ENCODE results near the gene THBD.

The THBD gene

GRCh38 chr20:23007462-23007861, 42.0 kb downstream of the THBD start:
- DNase-seq (ENCODE audit: low spot score) = no peak
- TF ChIP-seq, protein P1, sequence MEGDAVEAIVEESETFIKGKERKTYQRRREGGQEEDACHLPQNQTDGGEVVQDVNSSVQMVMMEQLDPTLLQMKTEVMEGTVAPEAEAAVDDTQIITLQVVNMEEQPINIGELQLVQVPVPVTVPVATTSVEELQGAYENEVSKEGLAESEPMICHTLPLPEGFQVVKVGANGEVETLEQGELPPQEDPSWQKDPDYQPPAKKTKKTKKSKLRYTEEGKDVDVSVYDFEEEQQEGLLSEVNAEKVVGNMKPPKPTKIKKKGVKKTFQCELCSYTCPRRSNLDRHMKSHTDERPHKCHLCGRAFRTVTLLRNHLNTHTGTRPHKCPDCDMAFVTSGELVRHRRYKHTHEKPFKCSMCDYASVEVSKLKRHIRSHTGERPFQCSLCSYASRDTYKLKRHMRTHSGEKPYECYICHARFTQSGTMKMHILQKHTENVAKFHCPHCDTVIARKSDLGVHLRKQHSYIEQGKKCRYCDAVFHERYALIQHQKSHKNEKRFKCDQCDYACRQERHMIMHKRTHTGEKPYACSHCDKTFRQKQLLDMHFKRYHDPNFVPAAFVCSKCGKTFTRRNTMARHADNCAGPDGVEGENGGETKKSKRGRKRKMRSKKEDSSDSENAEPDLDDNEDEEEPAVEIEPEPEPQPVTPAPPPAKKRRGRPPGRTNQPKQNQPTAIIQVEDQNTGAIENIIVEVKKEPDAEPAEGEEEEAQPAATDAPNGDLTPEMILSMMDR (IDR thresholded peaks at IDR 0.05; ENCODE audit: borderline replicate concordance, control extremely low read depth, extremely low read depth, insufficient read depth, missing control alignments) = no peak
- in situ Hi-C loops (cut with MboI; ENCODE audit: low sequenced_read_pairs, unreplicated experiment) = no loop called here

GRCh38 chr20:23005776-23006175, 43.7 kb downstream of the THBD start:
- DNase-seq (ENCODE audit: low spot score) = no peak
- in situ Hi-C loops (cut with MboI; ENCODE audit: low sequenced_read_pairs, unreplicated experiment) = no loop called here
- TF ChIP-seq, protein P1 (IDR thresholded peaks at IDR 0.05; ENCODE audit: borderline replicate concordance, control extremely low read depth, extremely low read depth, insufficient read depth, missing control alignments) = no peak

- TF ChIP-seq, protein P1 (IDR thresholded peaks at IDR 0.05; ENCODE audit: borderline replicate concordance, control extremely low read depth, extremely low read depth, insufficient read depth, missing control alignments) = no peak
- no peak for DNase-seq (ENCODE audit: low spot score)
- in situ Hi-C loops (cut with MboI; ENCODE audit: low sequenced_read_pairs, unreplicated experiment) = no loop called here
These were observed 45.5 kb downstream of the THBD start for GRCh38 chr20:23003881-23004460.

DNA sequence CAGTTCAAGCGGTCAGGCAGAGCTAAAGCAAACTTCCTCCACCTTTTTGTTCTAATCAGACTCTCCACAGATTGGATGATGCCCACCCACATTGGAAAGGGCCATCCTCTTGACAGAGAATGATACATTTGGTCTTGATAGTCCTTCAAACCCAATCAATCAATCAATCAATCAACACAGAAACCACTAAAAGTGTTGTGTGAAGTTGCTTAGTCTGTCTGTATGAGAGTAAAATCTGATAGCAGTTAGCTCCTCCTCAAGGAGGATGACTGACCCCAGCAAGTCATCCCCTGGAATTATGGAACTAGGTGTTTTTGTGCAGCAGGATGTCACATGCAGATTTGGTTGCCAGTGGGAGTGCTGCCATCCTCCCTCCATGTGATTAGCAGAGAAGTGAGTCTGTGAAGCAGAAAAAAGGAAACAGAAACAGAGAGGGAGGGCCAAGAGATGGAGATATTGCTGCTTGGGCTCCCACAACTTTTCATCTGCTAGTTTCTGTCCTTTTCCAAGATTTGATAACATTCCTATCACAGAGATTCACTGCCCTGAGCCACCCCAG, 46.3 kb downstream of the THBD start:
- in situ Hi-C loops (cut with MboI; ENCODE audit: low sequenced_read_pairs, unreplicated experiment) = no loop called here
- no peak for DNase-seq (ENCODE audit: low spot score)
- TF ChIP-seq, protein P1 (IDR thresholded peaks at IDR 0.05; ENCODE audit: borderline replicate concordance, control extremely low read depth, extremely low read depth, insufficient read depth, missing control alignments) = no peak

- no peak for DNase-seq (ENCODE audit: low spot score)
- in situ Hi-C loops (cut with MboI; ENCODE audit: low sequenced_read_pairs, unreplicated experiment) = no loop called here
- TF ChIP-seq, protein P1 (IDR thresholded peaks at IDR 0.05; ENCODE audit: borderline replicate concordance, control extremely low read depth, extremely low read depth, insufficient read depth, missing control alignments) = no peak
These were observed 47.2 kb downstream of the THBD start for GRCh38 chr20:23002276-23002675.

DNA sequence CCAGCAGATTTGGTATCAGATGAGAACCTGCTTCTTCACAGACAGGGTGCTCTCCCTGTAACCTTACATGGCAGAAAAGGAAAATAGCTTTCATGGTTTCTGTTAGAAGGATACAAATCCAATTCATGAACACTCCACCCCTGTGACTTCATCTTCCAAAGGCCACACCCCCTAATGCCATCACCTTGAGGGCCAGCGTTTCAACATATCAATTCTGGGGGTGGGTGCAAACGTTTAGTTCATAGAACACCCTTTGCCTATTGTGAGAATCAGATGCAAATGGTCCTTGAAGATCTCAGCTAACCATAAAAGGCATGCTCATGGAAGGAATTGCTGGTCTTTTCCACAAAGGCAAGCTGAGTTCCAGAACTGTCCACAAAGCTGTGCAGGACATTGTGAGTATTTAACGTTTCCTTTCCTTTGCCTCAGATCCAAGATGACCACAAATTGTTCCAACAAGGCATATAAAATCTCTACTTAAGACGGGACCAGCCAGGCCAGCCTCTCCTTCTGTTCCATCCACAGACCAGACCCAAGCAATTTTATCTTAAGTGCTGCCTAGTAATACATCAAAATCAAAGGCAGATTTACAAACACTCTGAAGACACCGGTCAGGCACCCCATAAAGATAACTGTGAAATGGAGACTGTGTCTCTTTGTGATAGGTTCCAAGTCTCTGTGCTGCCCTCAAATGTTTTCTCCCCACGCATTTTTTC, 49.1 kb downstream of the THBD start:
- in situ Hi-C loops (cut with MboI; ENCODE audit: low sequenced_read_pairs, unreplicated experiment) = no loop called here
- no peak for DNase-seq (ENCODE audit: low spot score)
- TF ChIP-seq, protein P1 (IDR thresholded peaks at IDR 0.05; ENCODE audit: borderline replicate concordance, control extremely low read depth, extremely low read depth, insufficient read depth, missing control alignments) = no peak

Measured in GM13976 (cell line).